ENCODE measurements around the gene COG5. TPM values are rescaled to one million over a fixed set of nuclear protein-coding genes. Genes with fewer than 3 reads are reported as not detected.
"Not testable (repeated sequence)": the region's sequence is repeated elsewhere in the genome, so short reads cannot be mapped to it uniquely, and the experiment has no call there.

Gene COG5
- total RNA-seq, 2 donors from 2014 or later: 30.9 to 49.2 TPM

DNA sequence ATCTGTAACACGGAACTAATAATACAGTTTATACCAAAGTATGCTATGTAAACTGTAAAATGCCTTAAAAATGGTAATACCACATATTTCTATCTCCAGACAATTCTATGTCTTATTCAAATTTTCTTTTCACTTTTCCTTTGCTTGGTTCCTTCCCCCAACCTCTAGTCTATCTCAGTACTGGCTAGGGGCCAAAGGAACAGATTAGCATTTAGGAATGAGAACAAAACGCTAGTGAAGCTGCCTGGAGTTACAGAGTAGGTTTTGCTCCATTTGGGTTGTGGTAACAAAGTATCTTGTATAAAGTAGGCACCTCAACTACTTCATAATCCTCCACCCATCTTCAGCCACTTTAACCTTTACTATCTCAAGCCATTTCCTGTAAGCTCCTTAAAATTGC lies 300.9 kb downstream of the COG5 start:
- H3K36me3 Mint-ChIP-seq: peaks cover 0 to 4% of the 10 kb centered on the region in 2 donors
- no peaks in the 10 kb centered on the region for H3K9me3 Mint-ChIP-seq
- DNase-seq (ENCODE audit: low spot score in 2 of 2): no peak
- H3K27ac Mint-ChIP-seq: no peak overlapping the region
- ATAC-seq: no peak

DNA sequence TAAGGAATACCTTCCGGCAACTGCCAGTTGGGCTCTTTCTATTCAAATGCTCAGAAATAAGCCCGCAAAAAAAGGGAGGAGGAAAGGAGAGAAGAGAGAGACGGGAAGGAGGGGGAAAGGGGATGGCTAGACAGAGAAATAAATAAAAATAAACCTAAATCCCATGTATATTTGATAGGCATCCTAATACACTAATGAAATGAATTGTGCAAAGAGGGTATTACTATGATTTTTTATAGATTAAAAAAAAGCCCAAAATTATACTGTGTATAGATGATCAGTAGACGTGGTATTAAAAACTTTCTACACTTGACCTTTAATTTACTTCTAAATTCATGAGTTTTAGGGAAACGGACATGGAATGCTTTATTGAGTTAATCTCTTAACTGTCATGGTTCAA lies 305.0 kb downstream of the COG5 start:
- no peaks in the 10 kb centered on the region for H3K9me3 Mint-ChIP-seq
- H3K36me3 Mint-ChIP-seq: peaks cover 0 to 4% of the 10 kb centered on the region in 2 donors
- DNase-seq (ENCODE audit: low spot score in 2 of 2): no peak
- no peak overlapping the region for H3K27ac Mint-ChIP-seq
- no peak for ATAC-seq

DNA sequence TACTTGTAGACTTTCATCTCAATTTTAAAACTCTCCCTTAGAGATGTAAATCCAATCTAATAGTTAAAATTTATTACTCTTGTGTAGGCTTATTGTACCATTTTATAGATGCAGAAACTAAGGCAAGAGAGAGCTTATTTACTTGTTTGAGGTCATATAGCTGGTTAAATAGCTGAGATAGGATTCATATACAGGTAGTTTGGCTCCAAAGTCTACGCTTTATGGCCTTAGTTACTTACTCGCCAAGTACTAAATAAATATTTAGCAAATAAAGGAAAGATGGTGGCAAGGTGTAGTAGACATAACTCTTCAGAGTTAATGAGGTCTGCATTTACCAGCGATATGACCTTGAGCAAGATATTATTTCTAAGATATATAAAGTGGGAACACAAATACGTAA lies 308.1 kb downstream of the COG5 start:
- Mint-ChIP-seq H3K36me3 (no peaks in the 10 kb centered on the region), H3K27ac (no peak overlapping the region), H3K9me3 (no peaks in the 10 kb centered on the region)
- ATAC-seq (no peak), DNase-seq (ENCODE audit: low spot score in 2 of 2) (no peak)

DNA sequence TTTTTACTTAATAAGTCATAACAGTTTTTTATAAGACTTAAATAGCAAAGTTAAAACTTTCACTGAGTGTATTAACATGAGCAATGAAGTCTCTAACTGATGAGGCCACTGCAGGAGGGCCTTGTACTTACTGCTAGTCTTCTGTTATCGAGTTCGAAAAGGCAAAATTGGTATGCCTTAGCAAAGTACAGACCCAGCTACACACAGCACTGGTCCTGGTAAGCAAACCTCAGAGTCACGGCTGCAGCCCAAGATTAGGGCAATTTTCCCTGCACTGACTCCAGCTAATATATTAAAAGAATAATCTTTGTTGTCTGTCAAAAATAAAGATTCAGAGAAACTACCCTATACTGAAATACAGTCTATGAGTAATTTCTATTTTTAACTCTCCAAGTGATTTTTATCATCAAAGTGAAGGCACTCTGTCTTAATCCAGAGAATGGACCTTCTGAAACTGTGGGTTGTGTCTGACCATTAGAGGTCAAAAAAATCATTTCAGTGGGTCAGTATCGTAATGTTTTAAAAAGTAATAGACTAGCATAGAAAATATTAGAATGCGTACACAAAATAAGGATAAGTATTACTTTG lies 309.2 kb downstream of the COG5 start:
- no peak overlapping the region for H3K27ac Mint-ChIP-seq
- no peaks in the 10 kb centered on the region for H3K36me3 Mint-ChIP-seq

DNA sequence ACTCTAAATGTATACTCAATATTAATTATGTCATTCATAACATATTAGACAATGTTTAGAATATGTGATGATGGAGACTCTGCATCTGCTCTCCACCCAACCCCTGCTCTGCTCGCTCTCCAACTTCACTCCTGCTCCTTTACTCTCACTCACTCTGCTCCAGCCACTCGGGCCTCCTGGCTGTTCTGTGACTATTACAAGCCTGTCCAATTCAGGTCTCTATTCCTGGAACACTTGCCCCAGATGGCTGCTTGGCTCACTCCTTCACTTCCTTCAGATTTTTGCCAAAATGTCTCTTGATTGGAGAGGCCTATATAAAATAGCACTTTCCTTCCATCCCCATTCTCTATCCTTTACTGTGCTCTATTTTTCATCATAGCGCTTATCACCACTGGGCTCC lies 310.1 kb downstream of the COG5 start:
- Mint-ChIP-seq H3K9me3 (peaks cover 0 to 3% of the 10 kb centered on the region in 2 donors), H3K27ac (no peak overlapping the region), H3K36me3 (no peaks in the 10 kb centered on the region)
- DNase-seq (ENCODE audit: low spot score in 2 of 2) (no peak), ATAC-seq (no peak)

More for the DNA sequence above, 309.2 kb downstream of the COG5 start:
- peaks cover 0 to 3% of the 10 kb centered on the region in 2 donors for H3K9me3 Mint-ChIP-seq
- DNase-seq (ENCODE audit: low spot score in 2 of 2): no peak
- no peak for ATAC-seq

DNA sequence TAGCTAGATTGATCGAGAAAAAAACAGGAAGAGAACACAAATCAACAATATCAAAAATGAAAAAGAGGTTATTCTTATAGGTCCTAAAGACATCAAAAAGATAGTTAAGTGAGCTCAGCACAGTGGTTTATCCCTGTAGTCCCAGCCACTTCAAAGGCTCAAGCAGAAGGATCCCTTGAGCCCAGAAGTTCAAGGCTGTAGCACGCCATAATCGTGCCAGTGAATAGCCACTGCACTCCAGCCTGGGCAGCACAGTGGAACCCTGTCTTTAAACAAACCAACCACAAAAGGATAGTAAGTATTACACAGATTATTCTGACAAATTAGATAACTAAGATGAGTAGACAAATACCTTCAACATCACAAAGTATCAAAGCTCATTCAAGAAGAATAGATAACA lies 311.8 kb downstream of the COG5 start:
- Mint-ChIP-seq H3K9me3 (peaks cover 0 to 3% of the 10 kb centered on the region in 2 donors), H3K27ac (no peak overlapping the region), H3K36me3 (peaks cover 8 to 11% of the 10 kb centered on the region in 2 donors)
- no peak for DNase-seq (ENCODE audit: low spot score in 2 of 2)
- ATAC-seq: no peak

DNA sequence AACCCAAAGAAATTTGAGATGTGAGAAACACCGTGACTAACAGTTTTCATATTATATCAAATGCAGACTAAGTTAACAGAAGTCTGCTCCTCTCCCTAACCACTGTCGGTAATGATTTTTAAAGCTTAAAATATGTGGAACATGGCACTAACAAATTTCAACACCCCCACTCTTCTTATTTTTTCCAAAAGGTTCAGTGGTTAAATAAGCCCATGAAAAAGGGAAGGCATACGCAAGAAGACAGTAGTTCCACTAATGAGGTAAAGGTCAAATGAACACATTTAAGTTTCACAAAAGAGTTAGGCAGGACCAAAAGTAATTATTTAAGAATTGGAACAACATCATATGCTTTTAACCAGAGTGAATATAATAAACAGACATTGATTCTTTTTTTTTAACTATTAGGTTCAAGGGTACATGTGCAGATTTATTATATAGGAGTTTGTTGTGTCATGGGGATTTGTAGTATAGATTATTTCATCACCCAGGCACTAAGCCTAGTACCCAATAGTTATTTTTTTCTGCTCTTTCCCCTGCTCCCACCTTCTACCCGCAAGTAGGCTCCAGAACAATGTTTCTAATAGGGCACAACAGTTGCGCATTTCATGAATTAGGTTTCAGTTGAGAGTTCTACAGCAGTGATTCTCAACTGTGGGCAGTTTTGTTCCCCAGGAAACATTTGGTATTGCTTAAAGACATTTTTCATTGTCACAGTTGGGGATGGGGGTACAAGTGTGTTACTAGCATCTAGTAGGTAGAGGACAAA lies 315.0 kb downstream of the COG5 start:
- Mint-ChIP-seq H3K36me3 (peaks cover 35 to 36% of the 10 kb centered on the region in 2 donors), H3K27ac (no peak overlapping the region), H3K9me3 (peaks cover 0 to 16% of the 10 kb centered on the region in 2 donors)
- ATAC-seq (no peak), DNase-seq (ENCODE audit: low spot score in 2 of 2) (no peak)

DNA sequence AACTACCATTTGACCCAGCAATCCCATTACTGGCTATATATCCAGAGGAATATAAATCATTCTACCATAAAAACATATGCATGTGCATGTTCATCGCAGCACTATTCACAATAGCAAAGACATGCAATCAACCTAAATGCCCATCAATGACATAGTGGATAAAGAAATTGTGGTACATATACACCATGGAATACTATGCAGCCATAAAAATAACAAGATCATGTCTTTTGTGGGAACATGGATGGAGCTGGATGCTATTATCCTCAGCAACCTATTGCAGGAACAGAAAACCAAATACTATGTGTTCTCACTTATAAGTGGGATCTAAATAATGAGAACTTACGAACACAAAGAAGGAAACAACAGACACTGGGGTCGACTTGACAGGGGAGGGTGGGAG lies 316.9 kb downstream of the COG5 start:
- DNase-seq (ENCODE audit: low spot score in 2 of 2); ATAC-seq; H3K27ac Mint-ChIP-seq: not testable (repeated sequence)
- H3K36me3 Mint-ChIP-seq: peaks cover 42% of the 10 kb centered on the region in 2 donors
- peaks cover 0 to 16% of the 10 kb centered on the region in 2 donors for H3K9me3 Mint-ChIP-seq

DNA sequence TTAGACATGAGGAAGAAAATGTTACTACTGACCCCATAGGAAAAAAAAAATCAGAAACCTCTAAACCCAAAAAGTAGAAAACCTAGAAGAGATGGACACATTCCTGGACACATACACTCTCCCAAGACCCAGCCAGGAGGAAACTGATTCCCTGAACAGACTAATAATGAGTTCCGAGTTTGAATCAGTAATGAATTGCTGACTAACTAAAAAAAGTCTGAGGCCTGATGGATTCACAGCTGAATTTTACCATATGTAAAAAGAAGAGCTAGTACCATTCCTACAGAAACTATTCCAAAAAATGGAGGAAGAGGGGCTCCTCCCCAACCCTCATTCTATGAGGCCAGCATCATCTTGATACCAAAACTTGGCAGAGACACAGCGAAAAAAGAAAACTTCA lies 319.1 kb downstream of the COG5 start:
- no peak for DNase-seq (ENCODE audit: low spot score in 2 of 2)
- peaks cover 0 to 13% of the 10 kb centered on the region in 2 donors for H3K9me3 Mint-ChIP-seq
- peaks cover 42% of the 10 kb centered on the region in 2 donors for H3K36me3 Mint-ChIP-seq
- H3K27ac Mint-ChIP-seq: no peak overlapping the region
- ATAC-seq: no peak

DNA sequence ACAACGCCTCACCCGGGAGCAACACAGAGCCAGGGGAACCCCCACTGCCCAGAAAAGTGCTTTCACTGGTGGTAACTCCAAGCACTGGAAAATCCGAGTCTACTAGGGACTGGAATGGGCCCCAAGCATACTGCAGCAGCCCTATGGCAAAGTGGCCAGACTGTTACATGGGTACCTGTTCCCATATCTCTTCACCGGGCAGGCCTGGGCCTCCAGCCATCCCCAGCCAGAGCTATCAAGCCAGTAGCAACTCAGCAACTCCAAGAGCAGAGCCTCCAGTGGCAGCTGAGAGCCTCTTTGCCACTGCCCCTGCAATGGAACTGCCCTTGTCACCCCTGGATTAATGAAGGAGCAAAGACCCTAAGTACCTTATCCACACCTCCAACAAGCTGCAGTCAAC lies 321.5 kb downstream of the COG5 start:
- H3K27ac Mint-ChIP-seq: no peak overlapping the region
- DNase-seq (ENCODE audit: low spot score in 2 of 2) (no peak), ATAC-seq (no peak)
- peaks cover 31 to 34% of the 10 kb centered on the region in 2 donors for H3K36me3 Mint-ChIP-seq
- peaks cover 0 to 13% of the 10 kb centered on the region in 2 donors for H3K9me3 Mint-ChIP-seq

DNA sequence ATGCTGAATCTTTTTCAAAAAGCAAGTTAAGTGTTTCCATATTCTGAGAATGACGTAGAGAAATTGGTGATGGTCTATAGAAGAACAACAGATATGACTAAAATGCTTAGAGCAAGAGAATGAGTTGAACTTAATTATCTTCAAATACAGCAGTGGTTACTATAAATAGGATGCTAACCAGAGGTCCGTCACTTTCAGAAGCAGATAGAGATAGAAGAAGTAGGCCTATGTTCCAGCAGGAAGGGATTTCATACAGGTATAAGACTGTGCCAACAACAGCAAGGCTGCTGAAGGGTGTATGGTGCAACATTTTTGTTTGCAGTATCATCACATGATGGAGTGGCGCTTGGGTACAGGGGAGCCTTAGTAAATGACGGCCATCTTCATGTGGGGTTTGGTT lies 326.3 kb downstream of the COG5 start:
- DNase-seq (ENCODE audit: low spot score in 2 of 2): no peak
- H3K27ac Mint-ChIP-seq: no peak overlapping the region
- no peaks in the 10 kb centered on the region for H3K9me3 Mint-ChIP-seq
- ATAC-seq: no peak
- H3K36me3 Mint-ChIP-seq: peaks cover 0 to 4% of the 10 kb centered on the region in 2 donors

DNA sequence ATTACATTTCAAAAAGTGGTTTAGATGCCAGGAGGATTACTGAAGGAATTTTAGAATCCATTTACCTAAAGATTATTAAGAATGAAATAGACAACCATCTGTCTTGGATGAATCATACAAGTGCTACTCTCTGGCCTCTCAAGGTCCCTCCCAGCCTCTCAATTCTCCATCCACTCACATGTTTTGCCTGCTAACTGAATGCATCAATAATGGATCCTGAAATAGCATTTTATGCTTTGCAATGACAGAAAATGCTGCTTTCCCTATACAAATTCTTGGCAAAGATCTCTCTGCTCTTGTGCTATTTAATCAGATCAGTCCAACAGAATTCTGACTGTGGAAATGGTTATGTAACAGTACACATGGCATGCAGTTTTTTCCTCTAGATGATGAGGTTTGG lies 326.9 kb downstream of the COG5 start:
- peaks cover 0 to 4% of the 10 kb centered on the region in 2 donors for H3K36me3 Mint-ChIP-seq
- H3K9me3 Mint-ChIP-seq: no peaks in the 10 kb centered on the region
- DNase-seq (ENCODE audit: low spot score in 2 of 2) (no peak), ATAC-seq (no peak)
- H3K27ac Mint-ChIP-seq: no peak overlapping the region

DNA sequence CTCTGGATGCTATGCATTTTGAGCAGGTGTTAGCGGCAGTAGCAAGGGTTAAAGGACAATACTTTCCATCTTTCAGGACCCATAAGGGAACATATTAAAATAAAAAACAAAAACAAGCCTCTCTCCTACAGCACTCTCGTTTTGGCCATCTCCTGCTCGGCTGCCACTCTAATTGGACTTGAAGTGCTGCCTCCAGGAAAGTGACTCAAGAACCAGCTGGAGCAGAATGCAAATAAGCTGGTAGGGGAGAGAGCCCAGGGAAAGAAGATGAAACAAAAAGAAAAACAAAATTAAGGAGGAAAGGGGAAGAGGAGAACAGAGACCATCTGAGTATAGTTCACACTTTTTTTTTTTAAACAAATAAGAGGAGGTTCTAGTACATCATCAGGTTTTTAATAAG lies 329.3 kb downstream of the COG5 start:
- no peak for ATAC-seq
- Mint-ChIP-seq H3K27ac (no peak overlapping the region), H3K36me3 (peaks cover 0 to 4% of the 10 kb centered on the region in 2 donors), H3K9me3 (no peaks in the 10 kb centered on the region)
- DNase-seq (ENCODE audit: low spot score in 2 of 2): no peak

DNA sequence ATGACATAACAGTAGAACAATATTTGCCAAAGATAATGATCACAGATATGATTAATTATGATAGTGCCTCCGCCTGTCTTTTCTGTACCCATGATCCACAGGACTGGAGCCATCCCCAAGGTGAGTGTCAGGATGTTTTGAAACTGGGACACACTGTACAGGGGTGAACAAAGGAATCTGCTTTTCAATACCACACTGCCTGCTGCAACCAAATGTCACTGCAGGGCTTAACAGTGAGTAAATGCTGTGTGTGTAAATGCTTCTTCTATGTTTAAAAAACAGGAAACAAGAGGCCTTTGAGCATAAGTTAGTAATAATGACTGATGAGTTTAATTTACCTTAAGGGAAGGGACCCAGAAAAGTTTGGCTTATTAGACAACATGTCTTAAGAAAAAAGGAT lies 329.7 kb downstream of the COG5 start:
- Mint-ChIP-seq H3K9me3 (no peaks in the 10 kb centered on the region), H3K36me3 (peaks cover 0 to 4% of the 10 kb centered on the region in 2 donors), H3K27ac (no peak overlapping the region)
- ATAC-seq (no peak), DNase-seq (ENCODE audit: low spot score in 2 of 2) (no peak)

DNA sequence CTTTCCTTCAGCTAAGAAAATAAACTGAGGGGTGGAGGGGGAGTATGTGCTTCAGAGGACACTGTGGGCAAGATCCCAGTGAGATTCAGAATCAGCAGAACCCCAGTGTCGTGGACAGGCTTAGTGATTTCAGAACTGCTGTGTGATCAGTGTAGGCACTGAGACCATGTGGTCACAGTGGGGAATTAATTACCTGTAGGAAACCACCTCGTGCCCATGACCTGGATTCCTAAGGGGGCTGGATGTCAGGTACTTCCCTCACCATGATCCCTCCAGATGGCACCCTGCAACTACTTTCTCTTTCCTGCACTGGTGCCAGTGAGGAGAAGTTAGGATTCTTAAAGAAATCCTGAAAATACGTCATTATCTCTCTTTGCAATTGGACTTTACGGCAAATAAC lies 330.5 kb downstream of the COG5 start:
- Mint-ChIP-seq H3K9me3 (no peaks in the 10 kb centered on the region), H3K36me3 (peaks cover 0 to 4% of the 10 kb centered on the region in 2 donors), H3K27ac (no peak overlapping the region)
- peak in 1 of 2 donors; percentile 24 for ATAC-seq
- no peak for DNase-seq (ENCODE audit: low spot score in 2 of 2)

DNA sequence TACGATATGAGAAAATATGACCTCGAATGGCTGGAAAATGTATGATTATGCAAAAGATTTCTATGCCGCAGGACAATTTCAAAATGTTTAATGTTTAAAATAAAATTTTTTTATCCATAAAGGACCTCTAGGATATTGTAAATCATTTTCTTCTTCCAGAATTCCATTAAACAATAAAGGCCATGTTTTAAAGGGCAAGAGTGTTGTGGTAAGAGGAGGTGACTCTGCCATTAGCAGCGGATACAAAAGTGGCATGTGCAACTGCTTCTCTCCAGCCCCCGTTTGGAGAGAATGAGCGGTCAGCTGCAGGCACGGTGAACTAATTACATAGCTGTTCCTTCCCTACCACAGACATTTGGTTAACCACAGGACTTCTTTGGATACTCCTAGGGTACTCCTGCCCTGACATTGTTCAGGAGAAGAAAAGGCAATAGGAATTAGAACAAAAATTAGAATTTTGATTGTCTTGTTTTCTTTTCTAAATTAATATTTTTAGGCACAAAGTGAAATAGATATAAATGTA lies 331.1 kb downstream of the COG5 start:
- no peak for DNase-seq (ENCODE audit: low spot score in 2 of 2)
- no peak for ATAC-seq
- no peak overlapping the region for H3K27ac Mint-ChIP-seq
- peaks cover 0 to 4% of the 10 kb centered on the region in 2 donors for H3K36me3 Mint-ChIP-seq
- H3K9me3 Mint-ChIP-seq: no peaks in the 10 kb centered on the region

DNA sequence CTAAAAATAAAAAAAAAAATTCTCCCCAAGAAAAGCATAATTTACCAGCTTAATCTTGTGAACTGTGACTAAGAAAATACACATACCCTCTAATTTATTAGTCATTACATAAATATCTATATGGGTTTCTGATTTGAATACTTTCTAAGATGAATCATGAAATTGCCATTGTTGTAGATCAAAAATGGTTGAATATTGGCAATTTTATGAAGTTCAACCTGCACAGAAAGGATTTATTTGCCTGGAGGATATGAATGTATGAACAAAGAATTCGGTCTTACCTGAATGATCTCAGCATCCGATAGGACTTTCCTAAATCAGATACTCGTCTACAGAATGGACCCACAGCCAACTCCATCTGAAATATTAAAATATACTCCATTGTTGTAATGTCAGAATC lies 333.4 kb downstream of the COG5 start:
- Mint-ChIP-seq H3K27ac (no peak overlapping the region), H3K36me3 (peaks cover 0 to 4% of the 10 kb centered on the region in 2 donors), H3K9me3 (no peaks in the 10 kb centered on the region)
- ATAC-seq (no peak), DNase-seq (ENCODE audit: low spot score in 2 of 2) (no peak)

DNA sequence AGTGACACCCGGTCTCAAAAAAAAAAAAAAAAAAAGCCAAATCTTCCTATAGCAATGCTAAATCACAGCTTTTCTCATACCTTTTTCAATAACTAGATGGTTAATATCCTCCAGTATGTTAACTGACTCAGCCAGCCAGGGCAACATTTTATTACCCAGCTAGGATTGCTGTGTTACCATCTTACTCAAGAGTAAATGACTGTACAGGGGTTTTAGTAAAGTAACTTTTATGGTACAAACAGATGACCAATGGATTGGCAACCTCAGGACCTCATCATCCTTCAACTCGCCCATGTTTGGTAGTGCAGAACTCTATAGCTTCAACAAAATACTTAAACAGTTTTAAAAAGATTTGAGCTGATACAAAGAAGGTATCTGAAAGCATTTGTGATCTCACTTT lies 335.4 kb downstream of the COG5 start:
- ATAC-seq (no peak), DNase-seq (ENCODE audit: low spot score in 2 of 2) (no peak)
- Mint-ChIP-seq H3K27ac (no peak overlapping the region), H3K36me3 (no peaks in the 10 kb centered on the region), H3K9me3 (no peaks in the 10 kb centered on the region)

All from activated naive CD4-positive, alpha-beta T cell treated with anti-CD3 and anti-CD28 coated beads, Interleukin-2, amount 50 U/mL, for 72 hours (primary cell).